Activated CD8-positive, alpha-beta memory T cell treated with anti-CD3 and anti-CD28 coated beads for 24 hours (primary cell): ENCODE results near the gene MMP12.

Experiments used
- DNase-seq: peaks from one replicate; pipeline ENCODE4 v3.0.0-alpha.2; 2020

Gene MMP12

GRCh38 chr11:102849311-102849710 is 25.5 kb downstream of the MMP12 start:
- DNase-seq = no peak

- DNase-seq = no peak
Measured at GRCh38 chr11:102846292-102846691, 28.5 kb downstream of the MMP12 start.

DNA sequence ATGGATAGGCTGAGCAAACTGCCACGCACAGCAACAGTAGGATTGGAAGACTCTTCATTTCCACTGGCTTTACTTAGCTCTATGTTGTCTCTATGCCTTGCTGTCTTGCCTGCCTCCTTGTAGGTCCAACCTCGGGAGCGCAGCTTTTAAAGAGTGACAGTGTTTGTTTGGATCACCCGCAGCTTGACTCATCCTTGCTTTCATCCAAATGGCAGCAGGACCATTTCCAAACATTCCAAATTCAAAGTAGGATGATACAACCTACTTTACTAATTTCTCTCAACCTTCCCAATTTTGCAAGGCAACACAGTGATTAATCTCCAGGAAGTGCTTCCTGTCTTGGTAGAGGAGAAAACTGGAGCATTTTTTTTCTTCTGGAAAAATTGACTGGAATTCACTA is 31.3 kb downstream of the MMP12 start, which contains the start of gene MMP3:
Gene MMP3 (minus strand): TSS at position 121 of the 400 bp plus-strand sequence. CDS start 63 bp downstream, at position 58.
- no peak for DNase-seq

- no peak for DNase-seq
Measured at GRCh38 chr11:102842930-102843329, 31.9 kb downstream of the MMP12 start.

DNA sequence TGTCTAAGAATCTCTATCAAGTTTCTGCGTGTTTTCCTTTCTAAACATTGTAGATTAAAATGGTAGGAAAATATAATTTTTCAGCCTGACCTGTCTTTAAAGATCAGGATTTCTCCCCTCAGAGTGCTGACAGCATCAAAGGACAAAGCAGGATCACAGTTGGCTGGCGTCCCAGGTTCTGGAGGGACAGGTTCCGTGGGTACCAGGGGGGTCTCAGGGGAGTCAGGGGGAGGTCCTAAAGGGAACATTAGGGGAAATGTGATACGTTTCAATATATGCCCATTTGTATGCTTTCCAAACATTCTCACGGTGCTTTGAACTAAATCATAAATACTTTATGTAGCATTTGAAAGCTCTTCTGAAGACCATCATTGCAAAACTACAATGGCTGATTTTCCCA is 34.8 kb downstream of the MMP12 start:
- no peak for DNase-seq

DNA sequence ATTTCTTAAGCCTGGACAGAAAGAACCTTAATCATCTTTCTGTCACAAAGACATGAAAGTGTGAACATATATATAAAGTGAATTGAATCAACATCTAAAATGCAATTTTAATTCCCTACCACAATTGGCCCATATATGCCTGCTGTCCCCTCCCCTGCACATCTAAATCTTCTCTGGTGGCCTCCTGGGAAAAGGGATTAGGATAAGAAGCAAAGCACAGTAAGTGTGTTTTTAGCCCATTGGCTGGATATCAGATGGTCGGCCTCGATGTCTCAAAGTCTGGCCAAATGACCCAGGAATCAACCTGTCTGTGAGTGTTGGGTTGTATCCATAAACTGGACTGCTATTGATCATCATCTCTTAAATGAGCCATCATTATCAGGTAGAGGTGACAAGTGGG is 37.1 kb downstream of the MMP12 start:
- DNase-seq = no peak

DNA sequence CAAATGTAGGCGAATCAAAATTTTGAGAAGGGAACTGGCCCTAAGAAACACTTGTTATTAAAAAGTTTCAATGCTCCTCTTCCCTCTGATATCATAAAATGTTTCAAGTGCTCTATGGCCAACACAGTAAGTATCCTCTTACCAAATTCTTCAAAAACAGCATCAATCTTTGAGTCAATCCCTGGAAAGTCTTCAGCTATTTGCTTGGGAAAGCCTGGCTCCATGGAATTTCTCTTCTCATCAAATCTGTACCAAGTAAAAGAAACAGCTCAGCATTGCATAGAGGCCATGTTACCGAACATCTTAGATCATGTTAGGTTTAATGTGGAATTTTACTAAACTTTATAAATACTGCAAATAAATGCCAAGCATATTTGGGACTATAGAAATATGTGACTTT is 37.6 kb downstream of the MMP12 start:
- no peak for DNase-seq

DNA sequence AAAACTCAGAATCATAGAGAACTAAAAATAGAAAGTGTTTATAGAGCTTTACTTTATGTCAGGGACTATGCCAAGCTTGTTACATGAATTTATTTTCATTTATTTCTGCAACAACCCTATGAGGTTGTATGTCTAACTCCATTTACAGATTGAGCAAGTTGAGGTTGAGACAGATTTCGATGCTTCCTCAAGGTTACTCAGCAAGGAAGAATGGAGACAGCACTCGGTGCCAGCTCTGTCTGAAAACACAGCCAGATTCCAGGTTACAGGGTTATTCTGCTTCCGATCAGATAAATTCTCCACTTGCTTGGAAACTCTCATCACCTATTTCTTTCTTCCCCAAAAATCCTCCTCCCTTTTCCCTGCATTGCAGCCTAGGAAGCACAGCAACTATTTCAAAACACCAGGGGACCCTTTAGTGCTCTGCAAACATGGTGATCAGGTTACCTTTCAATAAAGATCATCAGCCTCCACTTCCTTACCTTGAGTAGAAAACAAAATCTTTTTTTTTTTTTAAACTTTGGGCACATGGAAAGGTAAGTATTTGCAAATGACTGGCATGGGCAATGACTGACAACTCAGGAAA is 38.4 kb downstream of the MMP12 start:
- no peak for DNase-seq

GRCh38 chr11:102833731-102834130 is 41.1 kb downstream of the MMP12 start:
- DNase-seq = no peak

DNA sequence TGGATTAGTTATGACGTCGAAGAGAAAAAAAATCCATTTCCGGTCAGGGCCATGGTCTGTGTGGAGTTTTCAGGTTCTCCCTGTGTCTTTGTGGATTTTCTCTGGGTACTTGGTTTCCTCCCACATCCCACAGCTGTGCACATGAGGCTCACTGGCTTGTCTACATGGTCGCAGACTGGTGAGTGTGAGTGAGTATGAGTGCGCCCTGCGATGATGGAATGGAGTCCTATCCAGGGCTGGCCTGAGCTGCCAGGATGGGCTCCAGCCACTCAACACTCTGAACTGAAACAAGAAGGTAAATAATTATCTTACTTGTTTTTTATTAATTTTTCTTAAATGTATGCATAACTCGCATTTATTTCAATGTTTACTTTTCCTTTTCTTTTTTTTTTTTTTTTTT is 42.2 kb downstream of the MMP12 start:
- no peak for DNase-seq

DNA sequence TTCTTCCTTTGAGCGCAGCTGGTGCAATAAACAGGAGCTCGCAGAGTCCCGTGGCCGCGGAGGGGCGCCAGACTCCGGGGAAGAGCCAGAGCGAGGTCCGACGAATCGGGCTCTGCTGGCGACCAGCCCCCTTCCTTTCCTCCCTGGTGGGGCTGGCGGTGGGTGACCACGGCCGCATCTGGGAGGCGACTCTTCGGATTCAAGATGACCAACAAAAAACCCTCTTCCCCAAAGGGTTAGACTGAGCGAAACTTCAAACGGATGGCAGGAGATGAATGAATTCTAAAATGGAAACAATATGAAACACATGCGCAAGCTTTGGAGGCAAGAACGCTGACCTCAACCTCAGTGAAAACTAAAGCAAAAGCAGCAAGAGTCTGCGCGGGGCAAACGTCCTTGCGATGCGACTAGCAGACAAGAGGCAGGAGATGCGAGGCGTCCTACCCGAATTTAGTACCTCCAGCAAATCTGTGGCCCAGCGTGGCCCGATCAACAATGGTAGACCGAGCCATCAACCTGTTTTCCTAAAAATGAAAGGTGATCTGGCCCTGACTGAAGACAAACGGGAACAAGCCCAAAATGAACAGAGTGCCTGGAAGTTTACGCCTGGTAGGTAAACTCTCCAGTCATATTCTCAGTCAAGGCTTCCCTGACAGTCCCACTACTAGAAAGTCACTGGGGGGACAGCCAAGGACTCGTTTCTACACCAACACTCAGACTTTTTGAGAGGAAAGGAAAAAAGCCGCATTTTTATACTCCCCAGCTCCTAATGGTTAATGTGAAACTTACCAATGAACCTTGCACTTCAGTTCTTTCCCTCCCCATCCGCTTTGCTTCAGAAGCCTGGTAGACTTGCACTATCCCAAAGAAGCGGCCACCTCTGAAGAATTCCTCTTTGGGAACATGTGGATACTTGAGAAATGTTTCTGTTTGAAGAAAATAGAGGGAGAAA is 43.0 kb downstream of the MMP12 start:
- DNase-seq = no peak

GRCh38 chr11:102831128-102831488 is 43.7 kb downstream of the MMP12 start:
- no peak for DNase-seq

DNA sequence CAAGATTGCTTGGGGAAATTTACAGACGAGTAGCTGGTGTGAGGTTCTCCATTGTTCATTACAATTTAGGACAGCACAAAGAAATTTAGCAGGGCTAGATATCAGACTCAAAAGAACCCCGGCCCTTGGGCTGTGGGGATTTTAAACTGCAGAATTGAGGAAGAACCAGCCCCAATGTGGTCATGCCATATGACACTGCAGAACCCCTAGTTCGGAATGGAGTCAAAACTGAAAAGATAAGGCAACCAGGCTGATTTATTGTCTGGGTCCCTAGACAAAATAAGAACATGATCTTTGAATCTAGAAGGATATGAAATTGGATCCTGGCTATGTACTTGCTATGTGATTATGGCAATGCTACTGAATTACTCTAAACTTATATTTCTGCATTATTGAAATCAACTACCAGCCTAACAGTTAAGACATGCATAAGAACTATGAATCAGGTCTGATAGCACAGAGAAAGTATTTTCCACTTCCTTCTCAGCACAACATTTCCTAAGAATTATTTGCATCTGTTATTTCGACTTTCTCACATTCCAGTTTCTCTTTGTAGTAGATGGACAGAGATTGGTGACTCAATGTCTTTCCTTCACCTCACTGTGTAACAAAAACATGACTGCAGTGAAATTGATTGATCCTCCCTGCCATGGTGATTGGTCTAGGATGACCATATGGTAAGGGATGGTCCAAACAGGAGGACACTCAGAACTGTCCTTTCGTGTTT is 44.6 kb downstream of the MMP12 start:
- no peak for DNase-seq

DNA sequence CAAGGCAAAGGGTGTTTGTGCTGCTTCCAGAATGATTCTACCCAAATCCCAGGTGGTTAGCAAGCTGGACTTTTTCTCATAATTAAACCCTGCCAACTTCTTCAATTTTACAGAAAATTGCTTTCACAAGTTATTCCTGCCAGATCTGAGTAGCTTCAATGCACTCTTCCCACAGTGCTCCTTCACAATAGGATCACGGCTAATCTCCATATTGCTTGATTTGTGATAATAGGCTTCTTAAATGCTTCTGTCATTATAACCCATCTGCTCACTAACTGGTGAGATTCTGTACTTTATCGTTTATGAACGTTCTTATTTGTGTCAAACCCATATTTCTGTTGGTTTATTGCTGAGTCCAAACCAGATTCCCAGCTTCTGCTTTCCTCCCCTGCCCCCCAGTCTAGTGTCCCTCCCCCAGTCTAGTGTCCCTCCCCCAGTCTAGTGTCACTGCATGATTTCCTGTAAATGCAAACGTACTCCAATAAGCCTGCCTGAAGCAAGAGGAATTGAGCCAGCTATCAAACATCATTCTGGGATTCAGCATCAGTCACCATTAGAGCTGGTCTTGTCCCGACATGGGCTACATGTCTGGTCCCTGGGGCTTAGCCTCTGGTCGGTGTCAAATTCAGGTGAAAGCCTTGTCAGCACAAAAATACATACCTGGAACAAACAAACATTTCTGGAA is 45.3 kb downstream of the MMP12 start:
- DNase-seq = no peak

GRCh38 chr11:102824556-102824955 is 50.2 kb downstream of the MMP12 start:
- no peak for DNase-seq

- no peak for DNase-seq
Measured at GRCh38 chr11:102819491-102819890, 55.3 kb downstream of the MMP12 start.

GRCh38 chr11:102813484-102813883 is 61.3 kb downstream of the MMP12 start:
- no peak for DNase-seq
